ENCODE measurements around the gene BBOF1. TPM values are rescaled to one million over a fixed set of nuclear protein-coding genes. Genes with fewer than 3 reads are reported as not detected.

Gene BBOF1
- total and polyA plus RNA-seq, 9 of the 15 experiments (the other 6 are each of a cell fraction or from before 2014, with no cell fraction given) = 1.3 to 4.9 (median 4.2) TPM

DNA sequence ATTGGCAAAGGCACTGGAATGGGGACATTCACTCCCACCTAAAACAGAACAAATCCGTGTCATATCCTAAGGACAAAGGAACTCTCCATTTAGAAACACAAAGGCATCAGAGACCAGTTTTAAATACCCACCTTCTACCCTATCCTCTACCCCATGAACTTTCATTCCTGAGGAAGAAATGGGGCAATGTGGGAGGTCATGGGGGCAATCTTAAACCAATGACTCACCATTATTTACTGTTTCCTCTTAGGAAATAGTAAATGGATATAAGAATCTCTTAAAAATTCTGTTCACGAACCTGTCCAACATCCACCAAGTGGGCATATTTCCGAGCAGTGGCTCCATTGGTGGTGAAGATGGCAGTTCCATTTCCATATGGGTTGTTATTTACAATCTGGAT lies 45.7 kb downstream of the BBOF1 start:
- Histone ChIP-seq H3K36me3 (ENCODE audit: control insufficient read depth, insufficient read depth, low read length) (no peaks in the 10 kb centered on the region), H3K4me2 (ENCODE audit: insufficient read depth, low read length) (no peak overlapping the region), H3K27me3 (ENCODE audit: control insufficient read depth in 2 of 2, insufficient read depth in 2 of 2, low read length in 2 of 2) (no peaks in the 10 kb centered on the region), H3K27ac (ENCODE audit: extremely low read depth, low read depth, low read length) (no peak overlapping the region), H3K4me3 (no peak overlapping the region), H3K79me2 (ENCODE audit: control insufficient read depth, insufficient read depth, low read length) (no peaks in the 10 kb centered on the region), H4K20me1 (replicated peaks; ENCODE audit: control insufficient read depth, insufficient read depth, low read length) (no peaks in the 10 kb centered on the region), H3K9ac (ENCODE audit: insufficient read depth in 1 of 2, low read depth in 2 of 2, low read length in 2 of 2) (no peak overlapping the region), H3K9me3 (replicated peaks; ENCODE audit: control insufficient read depth, insufficient read depth, low read depth, low read length) (no peaks in the 10 kb centered on the region), H2AFZ (ENCODE audit: low read depth, low read length) (no peak overlapping the region), H3K9me1 (ENCODE audit: control insufficient read depth, insufficient read depth, low read length) (no peaks in the 10 kb centered on the region), H3K4me1 (replicated peaks in 1 of 2; ENCODE audit: control insufficient read depth in 2 of 2, insufficient read depth in 2 of 2, low read length in 2 of 2) (peaks cover 0 to 7% of the 10 kb centered on the region in 2 experiments; a peak in 2 of 5 replicates)
- intact Hi-C loops (cut with micrococcal nuclease) = no loop called here
- ChIA-PET CTCF (ENCODE audit: low intra/inter-chr PET ratio) (no interaction called here), POLR2A (interaction anchor here (1.2 kb wide), 1 partner anchor 14 kb away, joined by 4 read pairs; no protein-coding TSS in a partner anchor)
- 50% methylated on average over 3 of the region's 3 CpGs for WGBS (ENCODE audit: insufficient coverage, low coverage, missing lambda C conversion rate)
- no peak for TF ChIP-seq SNIP1 (IDR thresholded peaks at IDR 0.05; ENCODE audit: low read depth)
- TF ChIP-seq HES1 (IDR thresholded peaks at IDR 0.05; ENCODE audit: low read depth) = no peak
- TF ChIP-seq UBTF (IDR thresholded peaks at IDR 0.05; ENCODE audit: borderline replicate concordance in 1 of 2, low read depth in 2 of 2, low read length in 2 of 2) = no peak
- no TSS peak for BruUV-seq (replicated peaks)
- in situ Hi-C loops (cut with MboI) = no loop called here
- DNase-seq (ENCODE audit: extremely low read depth in 1 of 4, low spot score in 3 of 4) = no peak
- no peak for ATAC-seq
- FAIRE-seq = no peak

Measured in K562 (cell line).